Liver (tissue), 3 donors: ENCODE measurements around the gene GRIP1.

Experiments
- ATF3 ChIP-seq: IDR thresholded peaks from 2 replicates; pipeline ENCODE4 v1.6.1; 2016; ENCODE audit warnings: antibody characterized with exemption
- EGR1 ChIP-seq, 2 donors: IDR thresholded peaks; 2 replicates each; pipeline ENCODE4 v1.6.1; 2016 to 2018; ENCODE audit warnings: antibody characterized with exemption in 2 of 2, low read depth in 2 of 2
- GABPA ChIP-seq, 2 donors: IDR thresholded peaks in 1 of 2; conservative IDR thresholded peaks in 1 of 2; 2 replicates each; pipeline ENCODE4 v1.6.1; 2016; ENCODE audit warnings: antibody characterized with exemption in 2 of 2, mild to moderate bottlenecking in 1 of 2, moderate library complexity in 1 of 2
- HNF4A ChIP-seq, 2 donors: conservative IDR thresholded peaks; 2 replicates each; pipeline ENCODE4 v1.6.1; 2016; ENCODE audit warnings: antibody characterized with exemption in 2 of 2, mild to moderate bottlenecking in 2 of 2
- JUND ChIP-seq, 2 donors: IDR thresholded peaks; 2 replicates each; pipeline ENCODE4 v1.6.1; 2016; ENCODE audit warnings: antibody characterized with exemption in 2 of 2
- RAD21 ChIP-seq, 2 donors: IDR thresholded peaks; 2 replicates each; pipeline ENCODE4 v1.6.1; 2016; ENCODE audit warnings: antibody characterized with exemption in 2 of 2, mild to moderate bottlenecking in 2 of 2
- REST ChIP-seq: IDR thresholded peaks from 2 replicates; pipeline ENCODE4 v1.6.1; 2016; ENCODE audit warnings: antibody characterized with exemption, mild to moderate bottlenecking
- SP1 ChIP-seq: IDR thresholded peaks from 2 replicates; pipeline ENCODE4 v1.6.1; 2018; ENCODE audit warnings: antibody characterized with exemption, mild to moderate bottlenecking
- TAF1 ChIP-seq: conservative IDR thresholded peaks from 2 replicates; pipeline ENCODE4 v1.6.1; 2016; ENCODE audit warnings: antibody characterized with exemption, mild to moderate bottlenecking
- YY1 ChIP-seq: IDR thresholded peaks from 2 replicates; pipeline ENCODE4 v1.6.1; 2016; ENCODE audit warnings: antibody characterized with exemption, mild to moderate bottlenecking
- TF ChIP-seq, protein P1 (sequence below): fragments of 150-350 bp; IDR thresholded peaks from 2 replicates; pipeline ENCODE4 v1.5.1; 2017; ENCODE audit warnings: improper control_type of control experiment, low read depth, low read length; ENCODE audit not compliant: missing input control
- TF ChIP-seq, protein P2 (sequence below): IDR thresholded peaks from 2 replicates; pipeline ENCODE4 v1.6.1; 2016; ENCODE audit warnings: antibody characterized with exemption
- donor health status: healthy.
- donor health status: healthy.

DNA sequence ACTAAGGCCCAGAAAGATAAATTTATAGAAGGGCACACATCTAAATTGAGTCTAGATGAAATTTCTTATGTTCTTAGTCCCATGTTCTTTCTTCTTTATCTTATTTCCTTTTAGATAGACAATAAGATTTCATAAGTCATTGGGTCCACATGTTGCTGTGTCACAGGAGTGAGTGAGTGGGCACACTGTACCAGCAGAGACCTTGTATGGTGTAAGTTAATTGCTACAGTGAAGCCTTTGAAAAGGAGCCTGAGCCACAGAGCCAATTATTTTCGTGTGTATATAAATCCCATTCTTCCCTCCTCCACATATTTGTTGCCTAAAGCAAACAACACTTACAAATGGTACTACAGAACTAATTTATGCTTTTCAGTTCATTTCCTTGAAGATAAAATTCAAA lies 79.1 kb downstream of the GRIP1 start:
- TF ChIP-seq, protein P1, sequence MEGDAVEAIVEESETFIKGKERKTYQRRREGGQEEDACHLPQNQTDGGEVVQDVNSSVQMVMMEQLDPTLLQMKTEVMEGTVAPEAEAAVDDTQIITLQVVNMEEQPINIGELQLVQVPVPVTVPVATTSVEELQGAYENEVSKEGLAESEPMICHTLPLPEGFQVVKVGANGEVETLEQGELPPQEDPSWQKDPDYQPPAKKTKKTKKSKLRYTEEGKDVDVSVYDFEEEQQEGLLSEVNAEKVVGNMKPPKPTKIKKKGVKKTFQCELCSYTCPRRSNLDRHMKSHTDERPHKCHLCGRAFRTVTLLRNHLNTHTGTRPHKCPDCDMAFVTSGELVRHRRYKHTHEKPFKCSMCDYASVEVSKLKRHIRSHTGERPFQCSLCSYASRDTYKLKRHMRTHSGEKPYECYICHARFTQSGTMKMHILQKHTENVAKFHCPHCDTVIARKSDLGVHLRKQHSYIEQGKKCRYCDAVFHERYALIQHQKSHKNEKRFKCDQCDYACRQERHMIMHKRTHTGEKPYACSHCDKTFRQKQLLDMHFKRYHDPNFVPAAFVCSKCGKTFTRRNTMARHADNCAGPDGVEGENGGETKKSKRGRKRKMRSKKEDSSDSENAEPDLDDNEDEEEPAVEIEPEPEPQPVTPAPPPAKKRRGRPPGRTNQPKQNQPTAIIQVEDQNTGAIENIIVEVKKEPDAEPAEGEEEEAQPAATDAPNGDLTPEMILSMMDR, result no peak
- no peak for TF ChIP-seq ATF3
- TF ChIP-seq, protein P2, sequence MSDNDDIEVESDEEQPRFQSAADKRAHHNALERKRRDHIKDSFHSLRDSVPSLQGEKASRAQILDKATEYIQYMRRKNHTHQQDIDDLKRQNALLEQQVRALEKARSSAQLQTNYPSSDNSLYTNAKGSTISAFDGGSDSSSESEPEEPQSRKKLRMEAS, result no peak
- TF ChIP-seq TAF1, result no peak
- TF ChIP-seq YY1, result no peak
- TF ChIP-seq GABPA (IDR thresholded peaks at IDR 0.05 in 1 of 2, conservative IDR thresholded peaks at IDR 0.05 in 1 of 2), result no peak
- TF ChIP-seq RAD21 (IDR thresholded peaks at IDR 0.05), result no peak
- TF ChIP-seq REST, result no peak
- TF ChIP-seq HNF4A (conservative IDR thresholded peaks at IDR 0.05), result no peak
- TF ChIP-seq SP1, result no peak
- no peak for TF ChIP-seq JUND (IDR thresholded peaks at IDR 0.05)
- TF ChIP-seq EGR1 (IDR thresholded peaks at IDR 0.05; ENCODE audit: low read depth in 2 of 2), result no peak
